HepG2 (cell line): ENCODE measurements around the gene HNRNPA0. TPM values are rescaled to one million over a fixed set of nuclear protein-coding genes. Genes with fewer than 3 reads are reported as not detected.
A peak's percentile ranks its signal among the peaks of the same experiment; 100 is the strongest.

Experiments
- ATF1 ChIP-seq: IDR thresholded peaks from 2 replicates; pipeline ENCODE4 v1.6.1; 2016; ENCODE audit warnings: mild to moderate bottlenecking, control low read depth
- ELF1 ChIP-seq: sonication (generic); formaldehyde crosslinking; IDR thresholded peaks from 2 replicates; pipeline ENCODE4 v1.4.0; 2020; ENCODE audit warnings: missing genetic modification reagents
- HCFC1 ChIP-seq: fragments of 150-350 bp; IDR thresholded peaks from 2 replicates; pipeline ENCODE4 v1.6.1; 2014; ENCODE audit warnings: low read depth, low read length
- MED13 ChIP-seq: sonication (generic); formaldehyde crosslinking; IDR thresholded peaks from 2 replicates; pipeline ENCODE4 v1.5.0; 2020; ENCODE audit warnings: missing genetic modification reagents
- PRDM10 ChIP-seq: sonication (generic); formaldehyde crosslinking; IDR thresholded peaks from 2 replicates; pipeline ENCODE4 v1.4.0; 2020; ENCODE audit warnings: low read depth, missing genetic modification reagents
- RARG ChIP-seq: sonication (generic); formaldehyde crosslinking; IDR thresholded peaks from 2 replicates; pipeline ENCODE4 v1.4.0; 2020; ENCODE audit warnings: low read depth, mild to moderate bottlenecking, missing genetic modification reagents
- SMC3 ChIP-seq: IDR thresholded peaks from 2 replicates; pipeline ENCODE4 v1.6.1; 2011; ENCODE audit warnings: low read length, improper control_type of control experiment
- SP5 ChIP-seq: IDR thresholded peaks from 2 replicates; pipeline ENCODE4 v1.6.1; 2016; ENCODE audit warnings: low read depth, borderline replicate concordance
- TARDBP ChIP-seq: sonication (generic); formaldehyde crosslinking; IDR thresholded peaks from 2 replicates; pipeline ENCODE4 v1.8.0; 2022; ENCODE audit warnings: mild to moderate bottlenecking, missing genetic modification reagents
- TFDP2 ChIP-seq: sonication (generic); formaldehyde crosslinking; IDR thresholded peaks from 2 replicates; pipeline ENCODE4 v1.4.0; 2020; ENCODE audit warnings: missing genetic modification reagents
- TRAFD1 ChIP-seq: sonication (generic); formaldehyde crosslinking; IDR thresholded peaks from 2 replicates; pipeline ENCODE4 v1.5.1; 2020; ENCODE audit warnings: missing genetic modification reagents, mild to moderate bottlenecking, borderline replicate concordance
- TRIM24 ChIP-seq: sonication (generic); formaldehyde crosslinking; IDR thresholded peaks from 2 replicates; pipeline ENCODE4 v1.8.0; 2022; ENCODE audit warnings: mild to moderate bottlenecking, missing genetic modification reagents
- ZNF24 ChIP-seq: fragments of 450-650 bp; IDR thresholded peaks from 2 replicates; pipeline ENCODE4 v1.6.1; 2017; ENCODE audit warnings: antibody characterized with exemption, mild to moderate bottlenecking
- ZNF276 ChIP-seq: sonication (generic); formaldehyde crosslinking; IDR thresholded peaks from 2 replicates; pipeline ENCODE4 v1.4.0; 2020; ENCODE audit warnings: mild to moderate bottlenecking, low read depth, missing genetic modification reagents
- ZNF790 ChIP-seq: sonication (generic); formaldehyde crosslinking; IDR thresholded peaks from 2 replicates; pipeline ENCODE4 v1.8.0; 2022; ENCODE audit warnings: missing genetic modification reagents, mild to moderate bottlenecking, borderline replicate concordance
- ZNF792 ChIP-seq: IDR thresholded peaks from 2 replicates; pipeline ENCODE4 v1.6.1; 2016
- polyA plus RNA-seq, 8 experiments: library from polyadenylated mRNA; depleted of rRNA in 3 of 8; stranded (reverse) in 7 of 8; unstranded in 1 of 8; fragments of >200 nt; fragmentation: Illumina TruSeq in 4 of 8; extraction: Trizol in 4 of 8; gene quantifications; 2 replicates each; pipeline versions ENCODE4 v1.2.1 to v1.2.3, GENCODE V29; 2011 to 2016; ENCODE audit warnings: low read depth in 4 of 8, missing spikeins in 1 of 8, mixed read lengths in 1 of 8; ENCODE audit not compliant: insufficient read depth in 1 of 8
- total RNA-seq, 5 experiments: library from RNA; depleted of rRNA; stranded (reverse); fragments of >200 nt; fragmentation: Illumina TruSeq; extraction: Trizol; gene quantifications; 2 replicates each; pipeline ENCODE4 v1.2.3, GENCODE V29; 2016; ENCODE audit warnings: low read depth in 1 of 5

The HNRNPA0 gene
- total and polyA plus RNA-seq, 2 of the 13 experiments (the other 11 are each of a cell fraction or from before 2014, with no cell fraction given): 9.0 to 12.9 TPM

- no peak for TF ChIP-seq ZNF276
- TF ChIP-seq PRDM10: no peak
- TF ChIP-seq ZNF792 (CRISPR knock-in tag): no peak
- no peak for TF ChIP-seq TFDP2 (CRISPR knock-in tag)
- no peak for TF ChIP-seq TRAFD1
- TF ChIP-seq ZNF790: no peak
- TF ChIP-seq RARG: no peak
- TF ChIP-seq ATF1: no peak
- no peak for TF ChIP-seq HCFC1
- TF ChIP-seq TARDBP (CRISPR knock-in tag): no peak
- TF ChIP-seq SMC3: peak; percentile 76
- TF ChIP-seq ELF1 (CRISPR knock-in tag): no peak
- no peak for TF ChIP-seq ZNF24
- TF ChIP-seq MED13 (CRISPR knock-in tag): no peak
- TF ChIP-seq SP5 (CRISPR knock-in tag): no peak
- no peak for TF ChIP-seq TRIM24 (CRISPR knock-in tag)
- TF ChIP-seq, all 625 proteins: peak for 4
Observed at GRCh38 chr5:137743031-137743640, 11.0 kb downstream of the HNRNPA0 start (continued).
